ENCODE measurements around the gene NUMBL.

GRCh38 chr19:40689339-40690049, 957 bp downstream of the NUMBL start:
- TF ChIP-seq EZH2 (IDR thresholded peaks at IDR 0.05; ENCODE audit: low read depth) = no peak
- TF ChIP-seq, protein P1, sequence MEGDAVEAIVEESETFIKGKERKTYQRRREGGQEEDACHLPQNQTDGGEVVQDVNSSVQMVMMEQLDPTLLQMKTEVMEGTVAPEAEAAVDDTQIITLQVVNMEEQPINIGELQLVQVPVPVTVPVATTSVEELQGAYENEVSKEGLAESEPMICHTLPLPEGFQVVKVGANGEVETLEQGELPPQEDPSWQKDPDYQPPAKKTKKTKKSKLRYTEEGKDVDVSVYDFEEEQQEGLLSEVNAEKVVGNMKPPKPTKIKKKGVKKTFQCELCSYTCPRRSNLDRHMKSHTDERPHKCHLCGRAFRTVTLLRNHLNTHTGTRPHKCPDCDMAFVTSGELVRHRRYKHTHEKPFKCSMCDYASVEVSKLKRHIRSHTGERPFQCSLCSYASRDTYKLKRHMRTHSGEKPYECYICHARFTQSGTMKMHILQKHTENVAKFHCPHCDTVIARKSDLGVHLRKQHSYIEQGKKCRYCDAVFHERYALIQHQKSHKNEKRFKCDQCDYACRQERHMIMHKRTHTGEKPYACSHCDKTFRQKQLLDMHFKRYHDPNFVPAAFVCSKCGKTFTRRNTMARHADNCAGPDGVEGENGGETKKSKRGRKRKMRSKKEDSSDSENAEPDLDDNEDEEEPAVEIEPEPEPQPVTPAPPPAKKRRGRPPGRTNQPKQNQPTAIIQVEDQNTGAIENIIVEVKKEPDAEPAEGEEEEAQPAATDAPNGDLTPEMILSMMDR (conservative IDR thresholded peaks at IDR 0.05) = no peak

Measured in PC-9 (cell line).